ENCODE results near the gene ARHGAP35.
"Not testable (repeated sequence)": the region's sequence is repeated elsewhere in the genome, so short reads cannot be mapped to it uniquely, and the experiment has no call there.

ARHGAP35 gene

GRCh38 chr19:46844067-46844489, 16.7 kb upstream of the ARHGAP35 start:
- DNase-seq = no peak

- no peak for DNase-seq
Observed at GRCh38 chr19:46845959-46846459, 14.8 kb upstream of the ARHGAP35 start.

GRCh38 chr19:46847528-46847927, 13.3 kb upstream of the ARHGAP35 start:
- no peak for DNase-seq

GRCh38 chr19:46848389-46848788, 12.4 kb upstream of the ARHGAP35 start:
- DNase-seq = no peak

GRCh38 chr19:46849610-46850009, 11.2 kb upstream of the ARHGAP35 start:
- no peak for DNase-seq

GRCh38 chr19:46850228-46851203, 10.3 kb upstream of the ARHGAP35 start, which contains the start of gene AP2S1:
AP2S1 (minus strand) TSS chr19:46850846; CDS start chr19:46850766, 80 bp downstream.
- DNase-seq = peak; percentile 94

GRCh38 chr19:46852830-46853229, 8.0 kb upstream of the ARHGAP35 start:
- DNase-seq = no peak

GRCh38 chr19:46854698-46855097, 6.1 kb upstream of the ARHGAP35 start:
- DNase-seq = not testable (repeated sequence)

- DNase-seq = peak; percentile 92
Observed at GRCh38 chr19:46856062-46857022, 4.5 kb upstream of the ARHGAP35 start.

- no peak for DNase-seq
Observed at GRCh38 chr19:46859637-46860124, 1.1 kb upstream of the ARHGAP35 start.

GRCh38 chr19:46860125-46860845, 512 bp upstream of the ARHGAP35 start:
- DNase-seq = peak; percentile 96

GRCh38 chr19:46861691-46862502, 1.1 kb downstream of the ARHGAP35 start:
- DNase-seq = peak; percentile 64

- DNase-seq = no peak
Observed at GRCh38 chr19:46862503-46862834, 1.7 kb downstream of the ARHGAP35 start.

GRCh38 chr19:46862974-46863632, 2.3 kb downstream of the ARHGAP35 start:
- DNase-seq = no peak

GRCh38 chr19:46863818-46864629, 3.2 kb downstream of the ARHGAP35 start:
- no peak for DNase-seq

- no peak for DNase-seq
Observed at GRCh38 chr19:46866407-46867136, 5.8 kb downstream of the ARHGAP35 start.

- no peak for DNase-seq
Observed at GRCh38 chr19:46867170-46867569, 6.4 kb downstream of the ARHGAP35 start.

GRCh38 chr19:46868025-46868802, 7.4 kb downstream of the ARHGAP35 start:
- no peak for DNase-seq
